ENCODE data around the gene COG2. TPM values are rescaled to one million over a fixed set of nuclear protein-coding genes. Genes with fewer than 3 reads are reported as not detected.

The COG2 gene
- total and polyA plus RNA-seq, 2 of the 13 experiments (the other 11 are each of a cell fraction or from before 2014, with no cell fraction given): 16.8 to 36.3 TPM

GRCh38 chr1:230612651-230613050, 29.6 kb upstream of the COG2 start:
- ChIA-PET CTCF (ENCODE audit: low intra/inter-chr PET ratio, low total read pairs) (no interaction called here), POLR2A (no interaction called here)
- H3K9me3 ChIP-seq (ENCODE audit: low read length): no peaks in the 10 kb centered on the region
- no peak for FAIRE-seq
- no peak for ATAC-seq
- no peak for DNase-seq (ENCODE audit: low spot score)
- H2AFZ ChIP-seq (ENCODE audit: low read length): no peak overlapping the region
- intact Hi-C loops (cut with micrococcal nuclease; ENCODE audit: unreplicated experiment) (no loop called here), in situ Hi-C loops (cut with HindIII; ENCODE audit: extremely low pct_ligation_motif_present, low pct_unique_long_range_greater_than_20kb) (no loop called here)
- H3K27me3 ChIP-seq (ENCODE audit: control insufficient read depth in 1 of 2, insufficient read depth in 2 of 2, low read length in 2 of 2): no peaks in the 10 kb centered on the region; a peak in 1 of 5 replicates
- no peak overlapping the region for H3K9ac ChIP-seq (ENCODE audit: insufficient read depth, low read depth, low read length)
- no peak for TF ChIP-seq ZNF253 (CRISPR knock-in tag; IDR thresholded peaks at IDR 0.05; ENCODE audit: borderline replicate concordance)
- no peaks in the 10 kb centered on the region for H4K20me1 ChIP-seq (ENCODE audit: insufficient read depth, low read length)
- H3K36me3 ChIP-seq (replicated peaks in 1 of 2; ENCODE audit: control insufficient read depth in 1 of 2, insufficient read depth in 2 of 2, low read length in 2 of 2): no peaks in the 10 kb centered on the region
- no peak overlapping the region for H3K4me3 ChIP-seq (replicated peaks in 1 of 3; ENCODE audit: insufficient read depth in 1 of 3, low read depth in 2 of 3, low read length in 3 of 3)
- no peaks in the 10 kb centered on the region for H3K79me2 ChIP-seq (ENCODE audit: insufficient read depth, low read length)
- no peak overlapping the region for H3K4me2 ChIP-seq (ENCODE audit: low read depth, low read length)
- BruUV-seq (replicated peaks): no TSS peak
- WGBS (ENCODE audit: low lambda C conversion rate): 0% methylated on average over 1 of the region's 1 CpG
- peaks cover 22% of the 10 kb centered on the region for H3K4me1 ChIP-seq (ENCODE audit: insufficient read depth, low read length)
- H3K27ac ChIP-seq (ENCODE audit: extremely low read length, insufficient read depth, low read length): no peak overlapping the region

- DNase-seq (ENCODE audit: low spot score) (no peak), FAIRE-seq (no peak), ATAC-seq (no peak)
- Histone ChIP-seq H3K9ac (ENCODE audit: insufficient read depth, low read depth, low read length) (no peak overlapping the region), H3K4me1 (ENCODE audit: insufficient read depth, low read length) (peaks cover 22% of the 10 kb centered on the region), H3K36me3 (replicated peaks in 1 of 2; ENCODE audit: control insufficient read depth in 1 of 2, insufficient read depth in 2 of 2, low read length in 2 of 2) (no peaks in the 10 kb centered on the region), H2AFZ (ENCODE audit: low read length) (no peak overlapping the region), H3K27ac (ENCODE audit: extremely low read length, insufficient read depth, low read length) (no peak overlapping the region), H3K27me3 (ENCODE audit: control insufficient read depth in 1 of 2, insufficient read depth in 2 of 2, low read length in 2 of 2) (peaks cover 0 to 3% of the 10 kb centered on the region in 2 experiments; a peak in 2 of 5 replicates), H3K79me2 (ENCODE audit: insufficient read depth, low read length) (no peaks in the 10 kb centered on the region), H3K4me3 (replicated peaks in 1 of 3; ENCODE audit: insufficient read depth in 1 of 3, low read depth in 2 of 3, low read length in 3 of 3) (no peak overlapping the region), H3K9me3 (ENCODE audit: low read length) (no peaks in the 10 kb centered on the region), H3K4me2 (ENCODE audit: low read depth, low read length) (no peak overlapping the region), H4K20me1 (ENCODE audit: insufficient read depth, low read length) (no peaks in the 10 kb centered on the region)
- 14% methylated on average over 3 of the region's 3 CpGs for WGBS (ENCODE audit: low lambda C conversion rate)
- BruUV-seq (replicated peaks): no TSS peak
- TF ChIP-seq ZBTB14 (CRISPR knock-in tag; IDR thresholded peaks at IDR 0.05): no peak
- no peak for TF ChIP-seq HOMEZ (CRISPR knock-in tag; IDR thresholded peaks at IDR 0.05; ENCODE audit: low read depth)
- TF ChIP-seq CAMTA2 (CRISPR knock-in tag; IDR thresholded peaks at IDR 0.05; ENCODE audit: borderline replicate concordance): no peak
- TF ChIP-seq TFAP4 (IDR thresholded peaks at IDR 0.05; ENCODE audit: borderline replicate concordance, low read depth): no peak
- TF ChIP-seq ZKSCAN1 (IDR thresholded peaks at IDR 0.05; ENCODE audit: low read length): no peak
- TF ChIP-seq ZNF577 (CRISPR knock-in tag; IDR thresholded peaks at IDR 0.05; ENCODE audit: borderline replicate concordance, low read depth): no peak
- in situ Hi-C loops (cut with HindIII; ENCODE audit: extremely low pct_ligation_motif_present, low pct_unique_long_range_greater_than_20kb) (no loop called here), intact Hi-C loops (cut with micrococcal nuclease; ENCODE audit: unreplicated experiment) (no loop called here)
- POLR2A ChIA-PET: no interaction called here
- CTCF ChIA-PET (ENCODE audit: low intra/inter-chr PET ratio, low total read pairs): no interaction called here
Measured at GRCh38 chr1:230614121-230614520, 28.2 kb upstream of the COG2 start.
